ENCODE results near the gene ATG4B. TPM values are rescaled to one million over a fixed set of nuclear protein-coding genes. Genes with fewer than 3 reads are reported as not detected.

The ATG4B gene
- total RNA-seq (2012; rRNA removed) (102 and 146 TPM in 2 replicates), polyA plus RNA-seq (2012; rRNA removed) (98.4 and 113 TPM in 2 replicates), Bru-seq, nascent RNA (percentile 76 among the genes with signal in this experiment), BruChase-seq, experiment 1, labeled RNA remaining after a 6-hour chase (percentile 86 among the genes with signal in this experiment), BruChase-seq, experiment 2, labeled RNA remaining after a 2-hour chase (percentile 82 among the genes with signal in this experiment)
- 52.3 and 78.0 TPM in 2 replicates for polyA plus RNA-seq (2012; cell fraction: cytosol; rRNA removed)
- 374 and 431 TPM in 2 replicates for polyA plus RNA-seq (2012; cell fraction: nucleus; rRNA removed; ENCODE audit: low replicate concordance)
- long read RNA-seq, transcript ATG4B-205 (13 exons, 2,878 nt) = major isoform, 30 of 70 reads
- long read RNA-seq, partial matches to known transcripts = 21 of 70 reads
- long read RNA-seq, other reads (novel, unspliced or antisense) = 16 of 70 reads

- Histone ChIP-seq H3K27me3 (ENCODE audit: control insufficient read depth, insufficient read depth, low read length) (no peaks in the 10 kb centered on the region), H3K23ac (ENCODE audit: low read depth, low read length) (peak within 1 kb of the TSS; percentile 100), H4K8ac (ENCODE audit: low read depth in 2 of 2, low read length in 2 of 2) (peak within 1 kb of the TSS; percentile 99 to 100), H3K14ac (replicated peaks; ENCODE audit: low read depth, low read length) (peak within 1 kb of the TSS; percentile 100), H3K4me3 (ENCODE audit: insufficient read depth, low read depth, low read length) (peak within 1 kb of the TSS; percentile 100), H3K18ac (ENCODE audit: low read depth, low read length) (peak within 1 kb of the TSS; percentile 100), H2AFZ (replicated peaks; ENCODE audit: low read length, poor library complexity) (peak within 1 kb of the TSS; percentile 100), H3K27ac (ENCODE audit: insufficient read depth, low read length) (peak within 1 kb of the TSS; percentile 100), H2AK5ac (ENCODE audit: low read depth, low read length) (no peak within 1 kb of the TSS; the same call in 1 of the 2 replicates), H4K91ac (ENCODE audit: insufficient read depth, low read depth, low read length) (peak within 1 kb of the TSS; percentile 99), H3K36me3 (ENCODE audit: control insufficient read depth, insufficient read depth, low read length) (peaks cover 22% of the 10 kb centered on the region), H3K9me1 (ENCODE audit: insufficient read depth, low read length) (peaks cover 11% of the 10 kb centered on the region), H2BK15ac (ENCODE audit: low read depth, low read length) (peak within 1 kb of the TSS; percentile 100; the same call in 2 of the 3 replicates), H4K20me1 (ENCODE audit: insufficient read depth, low read length) (peaks cover 62% of the 10 kb centered on the region), H3K9me3 (ENCODE audit: control insufficient read depth, insufficient read depth, low read length) (no peaks in the 10 kb centered on the region), H2BK120ac (ENCODE audit: low read depth, low read length) (peak within 1 kb of the TSS; percentile 100), H2BK5ac (ENCODE audit: low read depth, low read length, poor library complexity, severe bottlenecking) (peak within 1 kb of the TSS; percentile 100), H3K4me2 (ENCODE audit: low read depth, low read length) (peak within 1 kb of the TSS; percentile 97), H3K4me1 (ENCODE audit: control insufficient read depth, insufficient read depth, low read length) (peaks cover 3% of the 10 kb centered on the region; the same call in 1 of the 2 replicates), H2AK9ac (replicated peaks; ENCODE audit: low read depth, low read length, poor library complexity) (peak within 1 kb of the TSS; percentile 98), H3K79me1 (ENCODE audit: low read depth in 1 of 2, low read length in 2 of 2) (peaks cover 36 to 79% of the 10 kb centered on the region in 2 experiments), H3K4ac (ENCODE audit: low read depth, low read length) (peak within 1 kb of the TSS; percentile 100), H3K56ac (ENCODE audit: extremely low read depth, insufficient read depth, low read length) (peak within 1 kb of the TSS; percentile 99), H2BK20ac (ENCODE audit: low read depth, low read length) (peak within 1 kb of the TSS; percentile 99), H4K5ac (ENCODE audit: low read depth, low read length) (peak within 1 kb of the TSS; percentile 100), H3K9ac (ENCODE audit: low read depth, low read length) (peak within 1 kb of the TSS; percentile 100)
- dilution Hi-C loops (cut with HindIII; ENCODE audit: low sequenced_read_pairs, unreplicated experiment) (no loop called here), in situ Hi-C loops (cut with MboI; ENCODE audit: low sequenced_read_pairs) (no loop called here), intact Hi-C loops (cut with micrococcal nuclease) (loop anchor here (5.0 kb wide), 2 partner anchors 130 to 280 kb away; partner anchors contain the start of genes FARP2 and STK25)
- DNase-seq (peak; percentile 82), ATAC-seq (ENCODE audit: low read depth) (peak; percentile 87)
- BruUV-seq (replicated peaks) = no TSS peak
- WGBS, 2 experiments (ENCODE audit: extremely low coverage in 2 of 2, insufficient read length in 1 of 2) = 0% methylated on average over 51 of the region's 123 CpGs; no CpG with 5 or more reads in 1 of the 2 experiments
- POLR2A ChIA-PET (ENCODE audit: unreplicated experiment) = interaction anchor here (0.5 kb wide), 1 partner anchor 396 kb away, joined by 3 read pairs; no protein-coding TSS in a partner anchor
- TF ChIP-seq POLR2A (IDR thresholded peaks at IDR 0.05; ENCODE audit: low read depth, low read length) (peak; percentile 82), RFX5 (IDR thresholded peaks at IDR 0.05; ENCODE audit: low read depth, low read length) (no peak), MXI1 (IDR thresholded peaks at IDR 0.05; ENCODE audit: borderline replicate concordance, low read depth, low read length) (peak; percentile 53; the same call in 1 of the 2 replicates), BHLHE40 (IDR thresholded peaks at IDR 0.05; ENCODE audit: low read depth, low read length) (peak; percentile 38), MAZ (IDR thresholded peaks at IDR 0.05; ENCODE audit: borderline replicate concordance, low read depth, low read length) (peak; percentile 72; the same call in 1 of the 2 replicates)
- CTCF ChIA-PET = interaction anchor here (1.6 kb wide), 1 partner anchor 28 kb away, joined by 4 read pairs; no protein-coding TSS in a partner anchor
These were observed at the start of gene ATG4B, which contains the start of gene THAP4 for GRCh38 chr2:241637018-241637794. Gene ATG4B, plus strand, starts transcription at chr2:241637693. Its CDS starts 22 bp downstream, at chr2:241637715. Gene THAP4, minus strand, starts transcription at chr2:241637158. Its CDS starts 141 bp downstream, at chr2:241637017.
